Activated CD8-positive, alpha-beta T cell treated with anti-CD3 and anti-CD28 coated beads for 36 hours (primary cell): ENCODE results near the gene CA14. TPM values are rescaled to one million over a fixed set of nuclear protein-coding genes. Genes with fewer than 3 reads are reported as not detected.

Experiments
- ATAC-seq: fragments of 200-7000 bp; cut with Tn5 transposase; one replicate; pipeline ENCODE4 v1.10.0; 2021; ENCODE audit warnings: mild to moderate bottlenecking, moderate library complexity
- CTCF ChIA-PET: fragments of 350-600 bp; sonication (Branson Sonifier 250); formaldehyde crosslinking; loops from one replicate; lab custom pipeline; 2021; ENCODE audit warnings: antibody characterized with exemption; lab: Charles Lee
- POLR2A ChIA-PET: fragments of 350-600 bp; sonication (Branson Sonifier 250); formaldehyde crosslinking; loops from one replicate; lab custom pipeline; 2021; ENCODE audit warnings: antibody characterized with exemption; lab: Charles Lee
- DNase-seq: peaks from one replicate; pipeline ENCODE4 v3.0.0-alpha.2; 2020
- H3K27ac Mint-ChIP-seq: one replicate; pipeline ENCODE4 v1.8.0; 2021; ENCODE audit warnings: mild to moderate bottlenecking, mixed read lengths
- H3K27me3 Mint-ChIP-seq: one replicate; pipeline ENCODE4 v1.8.0; 2021; ENCODE audit warnings: mixed read lengths
- H3K36me3 Mint-ChIP-seq: one replicate; pipeline ENCODE4 v1.8.0; 2021; ENCODE audit warnings: low read depth, mixed read lengths
- H3K4me1 Mint-ChIP-seq: one replicate; pipeline ENCODE4 v1.8.0; 2021; ENCODE audit warnings: low read depth, mixed read lengths
- H3K4me3 Mint-ChIP-seq: one replicate; pipeline ENCODE4 v1.8.0; 2021; ENCODE audit warnings: mild to moderate bottlenecking, moderate library complexity, mixed read lengths
- H3K9me3 Mint-ChIP-seq: one replicate; pipeline ENCODE4 v1.8.0; 2021; ENCODE audit warnings: mixed read lengths
- intact Hi-C: fragments of 100-400 bp; cut with micrococcal nuclease; formaldehyde crosslinking; loops from one replicate; pipeline ENCODE4 v1.10.0; 2022
- total RNA-seq, 2 experiments: library from RNA; stranded (reverse); gene quantifications; one replicate each; pipeline ENCODE4 v1.2.3, GENCODE V29; 2021
- TF ChIP-seq, protein P1 (sequence below): fragments of 200-600 bp; IDR thresholded peaks from one replicate; pipeline ENCODE4 v1.8.0; 2022; ENCODE audit warnings: antibody characterized with exemption, mild to moderate bottlenecking

CA14 gene
- total RNA-seq, 2 experiments from 2014 or later = not detected

DNA sequence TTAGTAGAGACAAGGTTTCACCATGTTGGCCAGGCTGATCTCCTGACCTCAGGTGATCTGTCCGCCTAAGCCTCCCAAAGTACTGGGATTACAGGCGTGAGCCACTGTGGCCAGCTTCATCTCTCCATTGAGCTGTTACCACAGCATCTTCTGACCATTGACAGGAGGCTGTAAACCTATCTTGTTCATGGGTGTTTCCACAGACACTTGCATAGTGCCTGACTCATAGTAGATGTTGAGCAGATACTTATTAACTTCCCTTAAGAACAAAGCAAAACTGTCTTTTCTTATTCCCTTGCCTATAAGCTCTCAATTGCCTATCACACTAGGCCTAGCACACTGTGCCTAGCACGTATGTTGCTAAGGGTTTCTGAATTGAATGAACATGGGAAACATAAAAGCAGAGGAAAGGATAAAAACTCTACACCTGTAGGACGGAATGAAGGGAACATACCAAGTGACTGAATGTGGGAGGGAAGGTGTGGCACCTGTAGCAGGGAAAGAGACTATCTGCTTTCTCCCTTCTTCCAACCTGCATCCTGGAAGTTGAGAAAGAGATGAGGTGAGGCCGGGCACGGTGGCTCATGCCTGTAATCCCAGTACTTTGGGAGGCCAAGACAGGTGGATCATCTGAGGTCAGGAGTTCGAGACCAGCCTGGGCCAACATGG, 13.9 kb downstream of the CA14 start:
- ATAC-seq (no peak), DNase-seq (no peak)
- Mint-ChIP-seq H3K9me3 (no peaks in the 10 kb centered on the region), H3K27me3 (no peaks in the 10 kb centered on the region), H3K36me3 (peaks cover 16% of the 10 kb centered on the region), H3K27ac (no peak overlapping the region), H3K4me3 (no peak overlapping the region), H3K4me1 (peaks cover 18% of the 10 kb centered on the region)
- ChIA-PET CTCF (interaction anchor here (0.8 to 3.9 kb wide), 4 partner anchors 10 to 17 kb away, joined by 3 to 21 read pairs (median 9); no protein-coding TSS in a partner anchor), POLR2A (interaction anchor here (1.2 kb wide), 1 partner anchor 16 kb away, joined by 3 read pairs; no protein-coding TSS in a partner anchor)
- TF ChIP-seq, protein P1, sequence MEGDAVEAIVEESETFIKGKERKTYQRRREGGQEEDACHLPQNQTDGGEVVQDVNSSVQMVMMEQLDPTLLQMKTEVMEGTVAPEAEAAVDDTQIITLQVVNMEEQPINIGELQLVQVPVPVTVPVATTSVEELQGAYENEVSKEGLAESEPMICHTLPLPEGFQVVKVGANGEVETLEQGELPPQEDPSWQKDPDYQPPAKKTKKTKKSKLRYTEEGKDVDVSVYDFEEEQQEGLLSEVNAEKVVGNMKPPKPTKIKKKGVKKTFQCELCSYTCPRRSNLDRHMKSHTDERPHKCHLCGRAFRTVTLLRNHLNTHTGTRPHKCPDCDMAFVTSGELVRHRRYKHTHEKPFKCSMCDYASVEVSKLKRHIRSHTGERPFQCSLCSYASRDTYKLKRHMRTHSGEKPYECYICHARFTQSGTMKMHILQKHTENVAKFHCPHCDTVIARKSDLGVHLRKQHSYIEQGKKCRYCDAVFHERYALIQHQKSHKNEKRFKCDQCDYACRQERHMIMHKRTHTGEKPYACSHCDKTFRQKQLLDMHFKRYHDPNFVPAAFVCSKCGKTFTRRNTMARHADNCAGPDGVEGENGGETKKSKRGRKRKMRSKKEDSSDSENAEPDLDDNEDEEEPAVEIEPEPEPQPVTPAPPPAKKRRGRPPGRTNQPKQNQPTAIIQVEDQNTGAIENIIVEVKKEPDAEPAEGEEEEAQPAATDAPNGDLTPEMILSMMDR = no peak
- intact Hi-C loops = no loop called here

DNA sequence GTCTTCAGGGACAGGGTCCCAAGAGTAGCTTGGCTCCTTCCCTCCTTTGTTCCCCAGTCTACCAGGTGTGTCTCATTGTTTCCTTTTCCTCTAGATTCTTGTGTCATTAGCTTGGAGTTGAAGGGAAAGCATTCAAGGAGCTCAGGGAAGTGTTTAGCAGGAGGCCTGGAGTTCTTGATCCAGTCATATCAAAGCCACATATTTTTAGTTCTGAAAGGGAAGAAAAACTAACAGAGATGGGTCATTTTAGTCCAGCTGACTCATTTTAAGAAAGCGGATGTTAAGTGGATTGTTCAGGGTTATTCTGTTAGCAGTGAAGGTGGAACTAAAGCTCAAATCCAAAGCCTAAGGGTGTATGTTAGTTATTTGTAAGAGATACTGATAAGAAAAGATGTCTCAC, 15.7 kb downstream of the CA14 start:
- ChIA-PET CTCF (interaction anchor here (0.7 to 3.9 kb wide), 3 partner anchors 8 to 18 kb away, joined by 3 to 21 read pairs (median 14); no protein-coding TSS in a partner anchor), POLR2A (interaction anchor here (0.8 kb wide), 1 partner anchor 16 kb away, joined by 3 read pairs; the partner anchor contains the start of gene CA14)
- no peak overlapping the region for H3K27ac Mint-ChIP-seq
- no peak overlapping the region for H3K4me3 Mint-ChIP-seq
- DNase-seq = no peak
- no peak for ATAC-seq
- TF ChIP-seq, protein P1 = no peak
- H3K9me3 Mint-ChIP-seq = no peaks in the 10 kb centered on the region
- peaks cover 5% of the 10 kb centered on the region for H3K4me1 Mint-ChIP-seq
- intact Hi-C loops = no loop called here
- no peaks in the 10 kb centered on the region for H3K27me3 Mint-ChIP-seq
- H3K36me3 Mint-ChIP-seq = peaks cover 2% of the 10 kb centered on the region

DNA sequence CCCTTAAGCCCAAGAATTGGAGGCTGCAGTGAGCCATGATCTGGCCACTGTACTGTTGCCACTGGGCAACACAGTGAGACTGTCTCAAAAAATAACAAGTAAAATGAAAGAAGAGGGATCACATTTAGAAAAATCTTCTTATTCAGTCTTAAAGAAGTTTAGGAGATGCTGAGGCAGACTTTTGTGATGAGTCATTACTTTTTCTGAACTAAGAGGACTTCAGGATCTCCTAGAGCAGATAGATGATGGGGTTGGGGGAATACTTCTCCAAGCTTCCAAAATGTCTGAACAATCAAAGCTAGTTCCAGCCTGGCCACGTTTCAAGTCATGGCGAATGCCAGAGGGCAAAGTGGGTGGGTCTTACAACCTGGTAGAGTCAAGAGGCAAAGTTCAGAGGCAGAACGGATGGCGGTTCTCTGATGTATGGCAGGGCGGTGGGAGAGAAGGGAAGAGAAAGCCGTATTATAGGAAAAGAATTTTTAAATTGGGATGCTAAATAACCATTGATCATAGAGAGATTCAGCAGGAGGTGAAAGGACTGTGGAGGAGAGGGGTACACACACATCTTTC, 22.6 kb downstream of the CA14 start:
- no peak for ATAC-seq

DNA sequence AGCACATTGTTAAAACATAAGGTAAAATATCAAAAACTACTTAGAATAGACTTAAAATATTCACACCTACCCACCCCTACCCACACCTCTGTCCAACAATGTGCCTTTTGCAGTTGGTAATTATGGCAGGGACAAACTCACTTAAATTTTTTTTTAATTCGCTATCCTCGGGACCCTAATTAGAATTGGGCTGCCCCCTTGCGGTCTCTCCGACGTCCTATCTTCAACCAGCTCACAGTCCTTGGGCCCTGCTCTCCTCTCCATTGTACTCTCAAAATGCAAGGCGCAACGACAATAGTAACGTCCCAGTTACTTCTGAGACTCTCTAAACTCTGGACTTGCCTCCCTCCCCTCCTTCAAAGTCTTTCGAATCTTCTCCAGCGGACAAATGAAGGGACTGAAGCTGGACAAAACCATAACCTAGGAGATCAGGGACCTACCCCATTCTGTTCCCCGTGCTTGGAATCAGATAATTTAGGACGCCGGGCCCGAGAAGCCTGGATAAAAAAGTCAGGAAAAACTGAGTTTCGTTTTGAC, 23.7 kb downstream of the CA14 start:
- Mint-ChIP-seq H3K4me1 (peaks cover 21% of the 10 kb centered on the region), H3K36me3 (peaks cover 2% of the 10 kb centered on the region), H3K9me3 (peaks cover 2% of the 10 kb centered on the region), H3K27me3 (no peaks in the 10 kb centered on the region), H3K4me3 (peak overlapping the region; percentile 80), H3K27ac (peak overlapping the region; percentile 89)
- TF ChIP-seq, protein P1 = peak; percentile 70
- ChIA-PET CTCF (interaction anchor here (0.6 to 2.4 kb wide), 12 partner anchors 9 to 416 kb away, joined by 3 to 37 read pairs (median 4); partner anchors contain the start of genes C1orf54, CA14 and GOLPH3L), POLR2A (interaction anchor here (1.0 kb wide), 1 partner anchor 25 kb away, joined by 5 read pairs; no protein-coding TSS in a partner anchor)
- intact Hi-C loops = no loop called here
- DNase-seq (peak; percentile 83), ATAC-seq (peak; percentile 57)

More for the DNA sequence above, 22.6 kb downstream of the CA14 start:
- CTCF ChIA-PET = interaction anchor here (1.0 to 2.4 kb wide), 6 partner anchors 8 to 29 kb away, joined by 3 to 37 read pairs (median 11); partner anchors contain the start of genes C1orf54 and CA14
- intact Hi-C loops = no loop called here
- Mint-ChIP-seq H3K36me3 (peaks cover 2% of the 10 kb centered on the region), H3K27me3 (no peaks in the 10 kb centered on the region), H3K9me3 (peaks cover 2% of the 10 kb centered on the region), H3K4me1 (peaks cover 21% of the 10 kb centered on the region), H3K27ac (no peak overlapping the region), H3K4me3 (no peak overlapping the region)
- POLR2A ChIA-PET = no interaction called here
- TF ChIP-seq, protein P1 = no peak
- no peak for DNase-seq
